Superior temporal gyrus (tissue), 1 donor: ENCODE measurements around the gene SAMD14.

Source experiments
- DNase-seq: peaks from one replicate; pipeline ENCODE4 v3.0.0-alpha.2; 2016; ENCODE audit errors: extremely low spot score

Gene SAMD14

DNA sequence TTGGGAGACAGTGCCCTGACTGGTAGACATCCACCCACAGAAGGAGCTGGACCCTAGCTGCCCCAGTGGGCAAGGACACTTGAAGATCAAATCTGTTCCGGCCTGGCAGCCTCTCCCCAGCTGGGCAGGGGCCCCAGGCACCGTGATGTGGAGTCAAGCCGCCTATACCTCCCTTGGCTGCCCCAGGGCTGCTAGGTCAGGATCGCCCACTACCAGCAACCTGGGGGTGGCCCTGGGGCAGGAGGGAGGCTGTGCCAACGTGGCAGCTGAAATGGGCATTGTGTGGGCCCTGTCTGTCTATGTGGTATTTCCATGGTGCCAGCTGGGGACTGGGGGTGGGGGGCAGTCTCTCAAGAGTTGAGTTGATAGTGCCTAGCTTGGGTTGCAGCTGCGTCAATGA, 33.9 kb downstream of the SAMD14 start:
- no peak for DNase-seq

DNA sequence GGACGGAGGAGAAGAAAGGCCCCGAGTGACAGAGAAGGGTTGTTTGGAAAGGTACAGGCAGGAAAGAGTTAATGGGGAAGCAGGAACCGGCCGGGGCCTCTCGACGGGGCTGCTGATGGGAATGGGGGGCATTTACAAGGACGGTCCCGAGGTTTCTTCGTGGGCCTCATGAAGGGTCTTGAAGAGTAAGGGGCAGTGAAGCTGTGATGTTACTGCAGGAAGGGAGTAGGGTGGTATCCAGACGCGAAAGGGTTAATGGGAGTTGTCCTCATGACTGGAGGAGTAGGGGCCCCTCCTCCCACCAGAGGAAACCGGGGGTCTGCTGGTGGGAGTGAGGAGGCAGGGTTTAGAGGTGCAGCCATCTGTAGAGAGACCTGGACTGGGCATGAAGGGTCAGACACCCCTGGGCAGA, 34.3 kb downstream of the SAMD14 start:
- peak; percentile 29 for DNase-seq

DNA sequence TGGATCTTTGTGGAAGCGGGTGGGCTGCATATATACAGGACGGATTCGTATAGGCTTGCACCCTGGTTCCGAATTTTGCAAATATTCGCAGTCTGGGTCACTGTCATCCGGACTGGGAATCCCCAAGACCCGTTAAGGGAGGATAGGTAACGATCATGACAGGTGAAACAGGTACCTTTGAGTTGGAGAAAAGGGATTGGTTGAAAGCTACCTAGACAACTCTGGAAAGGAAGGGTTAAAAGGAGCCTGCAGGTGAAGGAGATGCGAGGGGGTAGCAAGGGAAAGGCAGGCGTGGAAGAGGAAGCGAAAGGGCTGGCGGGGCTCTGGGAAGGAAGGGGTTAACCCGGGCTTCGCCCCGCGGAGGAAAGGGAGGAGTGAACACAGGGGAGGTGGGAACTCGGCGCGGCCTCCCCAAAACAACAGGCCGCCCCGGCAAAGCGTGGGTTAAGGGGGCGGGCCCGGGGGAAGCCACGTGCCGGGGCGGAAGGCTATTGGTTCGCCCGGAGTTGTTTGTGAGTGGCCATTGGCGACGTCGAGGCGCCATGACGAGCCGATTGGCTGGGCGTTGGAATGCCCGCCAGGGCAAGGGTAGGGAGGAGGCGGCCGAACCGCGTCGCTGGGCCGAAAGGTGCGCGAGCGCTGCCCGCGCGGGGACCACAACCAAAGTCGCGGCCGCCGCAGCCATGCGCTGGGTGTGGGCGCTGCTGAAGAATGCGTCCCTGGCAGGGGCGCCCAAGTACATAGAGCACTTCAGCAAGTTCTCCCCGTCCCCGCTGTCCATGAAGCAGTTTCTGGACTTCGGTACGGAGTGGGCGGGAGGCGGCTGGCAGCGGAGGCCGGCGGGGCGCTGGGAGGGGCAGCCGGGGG, 35.0 kb downstream of the SAMD14 start, which contains the start of gene PDK2:
TSS of gene PDK2 (plus strand) at position 599 of the 867 bp plus-strand sequence. CDS start at position 684, 85 bp downstream.
- DNase-seq = peak; percentile 98

DNA sequence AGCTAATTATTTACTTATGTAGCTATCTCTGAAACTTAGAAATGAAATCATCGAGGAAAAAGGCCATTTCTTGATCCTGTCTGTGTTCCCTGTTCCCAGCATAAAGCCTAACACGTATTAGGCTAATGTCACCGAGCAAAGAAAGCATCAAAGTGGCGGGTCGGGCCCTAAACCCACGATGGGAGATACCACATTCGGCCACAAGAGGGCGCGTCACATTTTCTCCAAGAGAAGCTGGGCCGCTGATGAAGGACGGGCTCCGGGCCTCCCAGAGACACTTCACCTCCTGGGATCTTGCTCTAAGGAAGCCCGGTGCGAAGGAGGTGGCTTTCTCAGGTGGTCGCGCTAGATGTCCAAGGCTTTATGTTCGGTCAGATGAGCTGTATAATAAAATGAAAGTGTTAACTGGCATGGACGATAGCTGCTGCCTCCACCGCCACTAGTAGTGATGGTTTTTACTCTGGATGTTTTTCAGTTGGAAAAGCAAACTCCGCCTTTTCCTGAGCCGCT, 35.7 kb downstream of the SAMD14 start:
- DNase-seq = peak; percentile 99

DNA sequence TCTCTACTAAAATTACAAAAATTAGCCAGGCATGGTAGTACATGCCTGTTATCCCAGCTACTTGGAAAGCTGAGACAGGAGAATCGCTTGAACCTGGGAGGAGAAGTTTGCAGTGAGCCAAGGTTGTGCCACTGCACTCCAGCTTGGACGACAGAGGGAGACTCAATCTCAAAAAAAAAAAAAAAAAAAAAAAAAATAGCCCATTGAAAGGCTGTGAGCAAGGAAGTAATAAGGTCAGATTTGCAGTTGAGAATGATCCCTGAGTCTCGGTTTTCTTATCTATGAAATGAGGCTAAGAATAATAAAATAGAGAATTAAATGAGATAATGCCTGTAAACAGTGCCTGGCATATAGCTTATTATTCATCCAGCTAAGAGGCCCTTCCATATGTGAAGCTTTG, 36.2 kb downstream of the SAMD14 start:
- DNase-seq = no peak

DNA sequence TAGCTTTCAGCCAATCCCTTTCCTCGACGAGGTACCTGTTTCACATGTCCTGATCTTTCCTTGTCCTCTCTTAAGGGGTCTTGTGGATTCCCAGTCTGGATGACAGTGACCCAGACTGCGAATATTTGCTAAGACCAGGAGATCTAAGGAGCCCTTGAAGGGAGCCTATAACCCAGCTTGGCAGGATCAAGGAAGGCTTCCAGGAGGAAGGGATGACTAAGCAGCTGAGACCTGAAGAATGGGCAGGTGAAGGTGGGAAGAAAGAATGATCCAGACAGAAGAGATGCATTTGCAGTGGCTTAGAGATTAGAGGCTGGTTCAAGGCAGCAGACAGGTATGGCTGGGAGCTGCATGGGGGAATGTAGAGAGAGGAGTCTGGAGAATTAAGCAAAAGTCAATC, 36.7 kb downstream of the SAMD14 start:
- DNase-seq = no peak

DNA sequence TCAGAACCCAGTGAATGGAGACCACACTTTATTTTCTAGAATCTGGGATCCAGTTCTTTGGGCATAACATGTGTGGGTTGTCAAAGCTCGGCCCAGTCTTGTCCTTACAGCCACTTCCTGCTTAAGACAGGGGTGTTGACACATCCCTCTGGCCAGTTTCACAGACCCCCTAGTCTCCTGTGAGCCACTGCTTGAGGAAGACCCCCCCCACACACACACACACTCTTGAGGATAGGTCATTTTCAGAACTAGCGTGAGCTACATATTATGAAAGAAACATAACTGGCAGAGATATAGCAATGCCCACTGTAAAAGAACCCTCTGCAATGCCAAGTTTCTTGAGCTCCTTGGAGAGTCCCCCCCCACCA, 38.1 kb downstream of the SAMD14 start:
- no peak for DNase-seq

DNA sequence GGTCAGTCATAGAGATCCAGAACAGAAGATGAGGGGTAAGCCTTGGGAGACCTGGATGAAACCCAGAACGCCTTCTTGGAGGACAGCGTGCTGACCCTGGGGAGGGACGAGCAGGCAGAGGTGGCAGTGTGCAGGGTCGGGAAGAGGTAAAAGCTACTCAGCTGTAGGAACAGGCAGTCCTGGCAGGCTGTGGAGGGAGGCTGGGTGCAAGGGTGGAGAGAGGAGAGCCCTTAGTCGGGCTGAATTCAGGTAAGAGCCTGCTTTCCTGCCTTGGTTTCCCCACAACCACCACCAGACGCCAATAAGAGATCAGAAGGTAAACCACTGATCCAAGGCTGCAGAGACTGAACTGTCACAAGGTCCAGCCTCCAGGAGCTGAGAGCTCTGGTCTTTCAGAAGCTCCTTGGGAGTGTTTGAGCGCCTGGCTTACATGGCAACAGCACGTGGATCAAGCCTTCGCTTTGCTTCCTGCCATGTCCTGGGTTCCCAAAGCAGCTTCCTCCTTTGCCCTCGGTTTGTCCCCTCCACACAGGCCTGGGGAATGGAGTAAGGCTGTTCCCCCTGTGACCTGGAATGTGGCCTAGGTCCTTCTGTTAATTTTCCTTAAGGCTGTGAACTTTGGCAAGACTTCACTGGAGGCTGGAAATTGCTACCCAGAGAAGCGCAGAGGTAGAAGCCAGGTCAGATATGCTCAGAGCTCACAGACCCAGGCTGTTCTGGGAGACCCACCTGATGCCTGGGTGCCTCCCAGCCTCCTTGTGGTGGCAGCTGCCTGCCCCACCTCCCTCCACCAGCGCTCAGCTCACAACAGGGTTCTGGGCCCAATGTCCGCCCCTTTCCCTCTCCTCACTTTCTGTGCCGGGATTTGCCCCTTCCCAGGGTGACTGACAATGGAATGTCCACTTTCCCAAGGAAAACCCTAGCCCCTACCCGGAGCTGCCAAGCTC, 38.7 kb downstream of the SAMD14 start:
- DNase-seq = no peak

DNA sequence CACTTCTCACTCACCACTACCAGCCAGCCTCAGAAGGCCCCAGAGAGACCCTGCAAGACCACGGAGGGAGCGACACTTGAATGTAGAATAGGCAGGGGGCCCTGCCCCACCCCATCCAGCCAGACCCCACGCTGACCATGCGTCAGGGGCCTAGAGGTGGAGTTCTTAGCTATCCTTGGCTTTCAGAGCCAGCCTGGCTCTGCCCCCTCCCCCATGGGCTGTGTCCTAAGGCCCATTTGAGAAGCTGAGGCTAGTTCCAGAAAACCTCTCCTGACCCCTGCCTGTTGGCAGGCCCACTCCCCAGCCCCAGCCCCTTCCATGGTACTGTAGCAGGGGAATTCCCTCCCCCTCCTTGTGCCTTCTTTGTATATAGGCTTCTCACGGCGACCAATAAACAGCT, 39.9 kb downstream of the SAMD14 start:
- DNase-seq = no peak

DNA sequence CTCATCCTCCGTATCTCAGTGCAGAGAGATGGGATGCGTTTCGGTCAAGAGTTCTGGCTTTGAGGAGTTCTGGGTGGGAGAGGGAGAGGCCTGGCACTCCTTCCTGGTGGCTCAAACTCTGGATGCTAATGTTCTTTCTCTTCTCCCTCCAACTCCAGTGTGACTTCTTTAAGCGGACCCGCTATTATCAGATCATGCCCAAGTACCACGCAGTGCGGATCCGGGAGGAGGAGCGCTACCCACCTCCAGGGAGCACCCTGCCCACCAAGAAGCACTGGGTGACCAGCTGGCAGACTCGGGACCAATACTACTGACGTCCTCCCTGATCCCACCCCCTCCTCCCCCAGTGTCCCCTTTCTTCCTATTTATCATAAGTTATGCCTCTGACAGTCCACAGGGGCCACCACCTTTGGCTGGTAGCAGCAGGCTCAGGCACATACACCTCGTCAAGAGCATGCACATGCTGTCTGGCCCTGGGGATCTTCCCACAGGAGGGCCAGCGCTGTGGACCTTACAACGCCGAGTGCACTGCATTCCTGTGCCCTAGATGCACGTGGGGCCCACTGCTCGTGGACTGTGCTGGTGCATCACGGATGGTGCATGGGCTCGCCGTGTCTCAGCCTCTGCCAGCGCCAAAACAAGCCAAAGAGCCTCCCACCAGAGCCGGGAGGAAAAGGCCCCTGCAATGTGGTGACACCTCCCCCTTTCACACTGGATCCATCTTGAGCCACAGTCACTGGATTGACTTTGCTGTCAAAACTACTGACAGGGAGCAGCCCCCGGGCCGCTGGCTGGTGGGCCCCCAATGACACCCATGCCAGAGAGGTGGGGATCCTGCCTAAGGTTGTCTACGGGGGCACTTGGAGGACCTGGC, 40.8 kb downstream of the SAMD14 start:
- no peak for DNase-seq

DNA sequence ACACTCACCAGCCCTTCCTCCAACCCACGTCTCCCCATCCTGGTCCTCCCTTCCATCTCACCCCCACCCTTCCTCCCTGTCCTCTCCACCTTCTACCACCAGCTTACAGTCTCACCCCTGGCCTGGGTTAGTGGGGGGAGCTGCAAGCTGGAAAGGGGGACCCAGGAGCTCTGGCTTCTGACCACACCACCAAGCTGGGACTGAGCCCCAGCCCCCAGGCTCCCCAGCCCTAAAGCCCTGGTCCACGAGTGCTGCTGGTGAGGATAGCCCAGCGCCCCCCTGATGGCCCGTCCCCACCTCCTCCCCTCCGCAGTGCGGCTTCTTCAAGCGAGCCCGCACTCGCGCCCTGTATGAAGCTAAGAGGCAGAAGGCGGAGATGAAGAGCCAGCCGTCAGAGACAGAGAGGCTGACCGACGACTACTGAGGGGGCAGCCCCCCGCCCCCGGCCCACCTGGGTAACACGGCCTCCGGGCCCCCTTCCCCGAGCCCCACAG, 42.0 kb downstream of the SAMD14 start:
- no peak for DNase-seq

DNA sequence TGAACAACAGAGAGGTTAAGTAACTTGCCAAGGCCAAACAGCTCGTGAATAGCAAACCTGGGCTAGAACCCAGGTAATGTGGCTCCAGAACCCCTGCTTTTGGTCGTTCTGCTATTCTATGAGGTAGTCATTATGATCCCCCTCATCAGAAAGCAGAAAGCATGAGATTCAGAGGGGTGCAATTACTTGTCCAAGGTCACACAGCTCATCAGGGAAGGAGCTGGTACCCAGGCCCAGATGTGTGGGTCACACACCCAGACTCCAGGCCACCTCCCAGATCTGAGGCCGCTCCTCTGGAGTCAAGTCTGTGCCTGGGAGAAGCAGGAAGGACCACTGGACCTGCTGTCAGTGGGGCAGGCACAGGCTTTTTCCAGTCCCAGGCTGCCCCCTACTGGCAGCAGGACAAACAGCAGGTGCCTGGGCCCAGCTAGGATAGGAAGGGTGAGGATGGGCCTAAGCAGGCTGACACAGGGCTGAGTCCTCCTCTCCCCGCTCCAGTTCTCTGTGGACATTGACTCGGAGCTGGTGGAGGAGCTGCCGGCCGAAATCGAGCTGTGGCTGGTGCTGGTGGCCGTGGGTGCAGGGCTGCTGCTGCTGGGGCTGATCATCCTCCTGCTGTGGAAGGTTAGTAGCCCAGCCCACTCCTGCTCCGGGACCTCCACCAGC, 42.6 kb downstream of the SAMD14 start:
- DNase-seq = peak; percentile 50

DNA sequence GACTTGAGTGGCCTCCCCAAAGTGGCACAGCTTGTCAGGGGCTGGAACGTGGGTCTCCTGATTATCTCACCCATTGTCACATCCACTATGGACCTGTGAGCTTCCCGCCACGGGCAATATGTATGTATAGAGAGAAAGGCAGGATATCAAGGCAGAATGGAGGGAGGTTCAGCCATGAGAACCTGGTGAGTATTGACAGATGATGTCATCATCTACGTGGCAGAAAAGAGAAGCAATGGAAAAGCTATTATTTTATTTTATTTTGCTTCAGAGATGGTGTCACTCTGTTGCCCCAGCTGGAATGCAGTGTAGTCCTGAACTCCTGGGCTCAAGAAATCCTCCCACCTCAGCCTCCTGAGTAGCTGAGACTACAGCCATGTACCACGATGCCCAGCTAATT, 48.2 kb downstream of the SAMD14 start:
- no peak for DNase-seq

DNA sequence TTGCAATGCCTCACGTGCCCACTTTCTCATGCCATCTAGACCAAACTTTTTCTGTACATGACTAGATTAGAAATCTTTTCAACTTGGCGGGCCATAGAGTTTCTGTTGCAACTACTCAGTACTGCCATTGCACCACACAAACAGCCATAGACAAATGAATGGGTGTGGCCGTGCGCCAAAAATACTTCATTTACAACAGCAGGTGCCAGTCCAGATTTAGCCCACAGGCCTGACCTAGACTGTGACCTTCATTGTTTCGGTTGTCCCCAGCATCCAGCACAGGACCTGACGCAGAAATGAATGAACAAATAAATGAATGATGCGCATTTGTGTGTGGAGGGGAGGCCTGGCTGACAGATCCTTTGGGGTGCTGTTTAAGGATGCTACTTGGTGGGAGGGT, 49.1 kb downstream of the SAMD14 start:
- DNase-seq = no peak

DNA sequence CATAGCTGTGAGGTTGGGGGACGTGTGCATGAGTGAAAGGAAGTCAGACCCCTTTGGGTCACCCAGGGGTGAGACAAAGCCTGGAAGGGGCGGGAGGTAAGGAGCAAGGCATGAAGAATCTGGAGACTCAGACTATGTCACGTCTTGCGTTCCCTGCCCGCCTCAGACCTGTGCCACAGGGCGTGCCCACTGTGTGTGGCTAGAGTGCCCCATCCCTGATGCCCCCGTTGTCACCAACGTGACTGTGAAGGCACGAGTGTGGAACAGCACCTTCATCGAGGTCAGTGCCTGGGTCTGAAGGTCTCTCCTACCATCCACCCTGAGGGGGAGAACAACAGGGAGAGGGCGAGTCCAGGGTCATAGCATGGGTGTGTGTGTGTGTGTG, 49.9 kb downstream of the SAMD14 start:
- DNase-seq = no peak

DNA sequence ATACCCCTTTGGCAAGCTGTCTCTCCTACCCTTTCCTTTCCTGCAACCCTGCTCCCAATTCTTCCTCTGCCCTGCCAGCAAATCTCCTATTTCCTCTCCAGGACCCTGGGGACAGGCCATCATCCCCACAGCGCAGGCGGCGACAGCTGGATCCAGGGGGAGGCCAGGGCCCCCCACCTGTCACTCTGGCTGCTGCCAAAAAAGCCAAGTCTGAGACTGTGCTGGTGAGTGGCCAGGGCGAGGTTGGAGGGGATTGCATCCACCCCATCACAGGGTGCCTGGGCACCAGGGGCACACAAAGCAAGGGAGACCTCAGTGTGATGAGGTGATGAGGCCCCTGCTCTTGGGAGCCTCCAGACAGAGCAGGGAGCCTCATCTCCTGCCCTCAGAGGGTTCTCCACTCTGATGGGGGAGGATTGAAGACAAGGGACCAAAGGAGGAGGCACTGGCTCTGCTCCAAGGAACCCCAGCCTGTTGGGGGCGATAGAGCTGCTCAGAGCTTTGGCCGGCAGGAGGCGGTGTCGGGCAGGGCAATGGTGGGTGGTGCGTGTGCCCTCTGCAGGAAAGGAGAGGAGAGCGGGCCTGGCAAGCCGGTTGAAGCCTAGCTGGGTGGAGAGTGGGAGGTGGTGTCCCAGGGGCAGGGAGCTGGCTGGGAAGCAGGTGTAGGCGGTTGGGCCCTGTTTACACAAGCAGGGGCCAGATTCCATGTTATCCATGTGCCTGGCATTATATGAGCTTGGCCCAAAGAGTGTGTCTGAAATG, 50.4 kb downstream of the SAMD14 start:
- no peak for DNase-seq

DNA sequence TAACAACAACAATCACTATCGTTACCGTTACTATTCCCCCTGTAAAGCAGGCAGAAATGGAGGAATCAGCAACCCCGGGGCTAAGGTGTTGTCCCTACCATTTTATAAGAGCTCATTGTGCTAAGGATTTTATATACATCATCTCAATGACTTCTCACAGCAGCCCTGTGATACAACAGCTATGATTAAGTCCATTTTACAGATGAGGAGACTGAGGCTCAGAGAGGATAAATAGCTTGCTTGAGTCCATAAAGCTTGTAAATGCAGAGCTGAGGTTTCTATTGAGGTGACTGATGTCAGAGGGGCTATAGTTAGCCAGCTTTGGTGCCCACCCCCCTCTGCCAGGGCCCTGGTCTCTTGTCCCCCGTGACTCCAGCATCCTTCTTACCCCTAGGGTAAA, 51.5 kb downstream of the SAMD14 start:
- no peak for DNase-seq

DNA sequence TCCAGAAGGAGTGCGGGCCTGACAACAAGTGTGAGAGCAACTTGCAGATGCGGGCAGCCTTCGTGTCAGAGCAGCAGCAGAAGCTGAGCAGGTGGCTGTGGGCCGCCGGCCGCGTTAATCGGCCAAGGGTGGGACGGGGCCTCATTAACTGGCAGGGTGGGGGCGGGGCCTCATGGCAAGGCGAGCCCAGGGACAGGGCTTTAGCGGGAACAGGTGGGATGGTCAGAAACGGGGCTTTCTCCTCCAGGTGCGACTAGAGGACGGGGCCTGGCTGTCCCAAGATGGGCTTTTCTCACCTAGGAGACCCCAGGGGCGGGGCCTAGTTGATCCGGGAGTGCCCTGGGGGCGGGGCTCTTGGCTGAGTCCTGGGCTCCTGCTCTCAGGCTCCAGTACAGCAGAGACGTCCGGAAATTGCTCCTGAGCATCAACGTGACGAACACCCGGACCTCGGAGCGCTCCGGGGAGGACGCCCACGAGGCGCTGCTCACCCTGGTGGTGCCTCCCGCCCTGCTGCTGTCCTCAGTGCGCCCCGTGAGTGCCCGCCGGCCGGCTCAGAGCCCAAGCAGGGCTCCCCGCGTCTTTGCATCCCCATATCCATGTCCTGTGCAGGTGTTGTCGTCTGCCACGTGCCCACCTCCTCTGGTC, 53.2 kb downstream of the SAMD14 start:
- DNase-seq = no peak

DNA sequence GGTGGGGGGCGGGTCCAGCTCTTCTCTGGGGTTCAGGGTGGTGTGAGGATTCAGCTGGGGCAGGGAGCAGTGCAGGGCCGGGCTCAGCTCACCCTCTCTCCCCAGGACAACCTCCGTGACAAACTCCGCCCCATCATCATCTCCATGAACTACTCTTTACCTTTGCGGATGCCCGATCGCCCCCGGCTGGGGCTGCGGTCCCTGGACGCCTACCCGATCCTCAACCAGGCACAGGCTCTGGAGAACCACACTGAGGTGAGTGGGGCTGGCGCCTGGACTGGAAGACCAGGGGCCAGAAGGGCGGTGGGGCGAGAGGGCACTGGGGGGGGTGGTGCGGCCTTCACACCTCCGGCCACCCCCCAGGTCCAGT, 53.8 kb downstream of the SAMD14 start:
- DNase-seq = no peak
